Right lobe of liver (tissue), 4 donors: ENCODE data around the gene KRTAP9-7.
"Not testable (repeated sequence)": the region's sequence is repeated elsewhere in the genome, so short reads cannot be mapped to it uniquely, and the experiment has no call there.

ENCODE experiments used
- CTCF ChIP-seq, 4 donors: fragments of 200-600 bp in 3 of 4; fragments of 450-650 bp in 1 of 4; IDR thresholded peaks; one replicate each; pipeline versions ENCODE4 v1.5.1 to v1.8.0; 2016 to 2022; ENCODE audit warnings: antibody characterized with exemption in 4 of 4, mild to moderate bottlenecking in 2 of 4
- POLR2A ChIP-seq: fragments of 450-650 bp; IDR thresholded peaks from one replicate; pipeline ENCODE4 v1.6.1; 2017; ENCODE audit warnings: antibody characterized with exemption, mild to moderate bottlenecking
- donor health status: DM: no; HTN: no; CAD: no.
- donor health status: DM: no; HTN: no; CAD: no.
- donor health status: DM: no; HTN: yes; CAD: no.

- not testable (repeated sequence) for TF ChIP-seq CTCF (IDR thresholded peaks at IDR 0.05); POLR2A
Observed at GRCh38 chr17:41249637-41250240, 25.8 kb upstream of the KRTAP9-7 start, which contains the start of gene KRTAP9-4.
